GM21528 (cell line): ENCODE results near the gene ARIH1.

Experiments
- ATAC-seq: cut with Tn5 transposase; IDR thresholded peaks from one replicate; pipeline ENCODE4 v1.9.1; 2021; ENCODE audit warnings: mild to moderate bottlenecking, moderate library complexity; ENCODE audit not compliant: unreplicated experiment, low FRiP score

ARIH1 gene

DNA sequence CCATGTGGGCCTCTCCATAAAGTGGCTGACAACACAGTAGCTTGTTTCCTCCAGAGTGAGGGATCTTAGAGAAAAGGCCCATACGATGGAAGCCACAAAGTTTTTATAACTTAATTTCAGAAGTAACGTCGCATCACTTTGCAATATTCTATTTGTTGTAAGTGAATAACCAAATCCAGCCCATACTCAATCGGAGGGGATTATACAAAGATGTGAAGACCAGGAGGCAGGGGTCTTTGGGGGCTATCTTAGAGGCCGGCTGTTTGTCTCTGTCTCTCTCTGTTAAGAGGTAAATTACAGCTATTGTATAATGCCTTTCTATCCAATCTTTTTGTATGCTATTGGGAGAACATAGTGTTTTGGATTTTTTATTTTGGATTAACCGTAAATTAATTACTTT lies 9.1 kb downstream of the ARIH1 start:
- ATAC-seq, result no peak

DNA sequence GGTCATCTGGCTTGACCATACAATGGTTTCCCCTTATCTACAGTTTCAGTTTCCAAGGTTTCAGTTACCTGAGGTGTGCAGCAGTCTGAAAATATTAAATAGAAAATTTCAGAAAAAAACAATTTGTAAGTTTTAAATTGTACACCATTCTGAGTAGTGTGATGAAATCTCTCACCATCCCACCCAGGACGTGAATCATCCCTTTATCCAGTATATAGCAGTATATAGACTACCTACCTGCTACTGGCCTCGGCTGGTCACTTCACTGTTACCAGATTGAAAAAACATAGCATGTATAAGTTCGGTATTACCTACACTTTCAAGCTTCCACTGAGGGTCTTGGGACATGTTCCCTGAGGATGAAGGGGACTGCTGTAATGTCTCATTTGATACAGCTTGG lies 12.0 kb downstream of the ARIH1 start:
- no peak for ATAC-seq

DNA sequence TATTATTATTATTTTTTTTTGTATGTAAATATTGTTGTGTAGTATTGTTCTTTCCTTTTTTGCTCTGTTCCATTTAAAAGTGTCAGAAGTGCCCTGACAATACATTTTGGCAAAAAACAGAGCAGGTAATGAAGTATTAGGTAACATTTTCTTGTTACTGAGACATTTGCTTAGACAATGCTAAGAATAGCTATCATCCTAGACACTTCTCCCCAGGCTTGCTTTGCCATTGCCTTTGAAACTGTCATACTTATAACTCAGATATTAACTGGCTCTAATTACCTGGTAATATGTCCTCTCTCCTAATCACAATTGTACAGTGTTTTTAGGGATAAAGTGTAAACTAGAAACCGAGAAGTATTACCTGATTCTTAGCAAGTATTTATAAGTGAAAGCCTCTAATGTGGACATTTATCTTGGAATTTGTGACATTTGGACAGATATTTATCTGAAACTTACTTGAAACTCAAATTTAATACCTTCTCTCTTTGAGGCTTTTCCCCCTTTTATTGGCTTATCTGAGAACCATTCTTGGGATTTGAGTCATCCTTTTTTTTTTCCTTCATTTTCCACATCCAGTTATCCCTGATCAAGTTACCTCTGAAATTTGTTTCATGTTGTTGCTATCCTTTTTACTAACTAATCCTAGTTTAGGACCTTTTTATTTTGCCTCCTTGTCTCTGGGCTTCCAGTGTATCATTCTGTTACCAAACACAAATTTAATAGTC lies 13.1 kb downstream of the ARIH1 start:
- ATAC-seq, result no peak

DNA sequence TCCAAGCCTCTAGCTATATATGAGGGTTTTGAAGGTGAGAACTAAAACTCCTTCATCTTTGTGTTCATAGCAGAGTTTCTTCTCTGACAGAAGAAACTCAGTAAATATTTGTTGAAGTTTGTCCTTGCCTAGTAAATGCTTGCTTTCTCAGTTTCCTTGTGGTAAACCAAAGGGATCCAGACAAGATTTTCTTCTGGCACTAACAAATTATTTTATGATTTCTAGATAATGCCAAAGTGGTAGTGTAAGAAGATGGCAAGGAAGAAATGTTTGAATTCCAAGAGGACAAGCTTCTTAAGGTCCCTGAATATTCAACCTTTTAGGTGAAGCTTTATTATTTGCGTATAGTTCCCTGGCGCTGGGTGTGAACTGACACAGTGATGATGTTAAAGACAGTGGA lies 14.4 kb downstream of the ARIH1 start:
- ATAC-seq, result no peak

DNA sequence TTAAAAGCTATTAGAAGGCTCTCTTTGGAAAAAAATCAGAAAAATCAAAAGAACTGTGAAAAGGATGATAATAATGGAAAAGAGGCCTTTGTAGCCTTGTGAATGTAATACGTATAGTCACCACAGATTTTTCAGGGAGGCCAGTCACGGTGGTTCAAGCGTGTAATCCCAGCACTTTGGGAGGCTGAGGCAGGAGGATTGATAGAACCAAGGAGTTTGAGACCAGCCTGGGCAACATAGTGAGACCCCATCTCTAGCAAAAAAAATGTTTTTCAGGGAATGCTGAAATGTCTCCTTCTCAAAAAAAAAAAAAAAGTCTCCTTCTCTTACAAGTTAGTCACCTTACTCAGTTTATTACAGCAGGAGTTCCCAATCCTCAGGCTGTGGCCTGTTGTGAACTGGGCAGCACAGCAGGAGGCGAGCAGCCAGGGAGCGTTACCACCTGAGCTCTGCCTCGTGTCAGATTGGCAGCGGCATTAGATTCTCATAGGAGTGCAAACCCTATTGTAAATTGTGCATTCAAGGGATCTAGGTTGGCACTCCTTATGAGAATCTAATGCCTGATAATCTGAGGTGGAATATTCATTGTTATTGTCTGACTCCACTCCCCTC lies 15.9 kb downstream of the ARIH1 start:
- no peak for ATAC-seq

DNA sequence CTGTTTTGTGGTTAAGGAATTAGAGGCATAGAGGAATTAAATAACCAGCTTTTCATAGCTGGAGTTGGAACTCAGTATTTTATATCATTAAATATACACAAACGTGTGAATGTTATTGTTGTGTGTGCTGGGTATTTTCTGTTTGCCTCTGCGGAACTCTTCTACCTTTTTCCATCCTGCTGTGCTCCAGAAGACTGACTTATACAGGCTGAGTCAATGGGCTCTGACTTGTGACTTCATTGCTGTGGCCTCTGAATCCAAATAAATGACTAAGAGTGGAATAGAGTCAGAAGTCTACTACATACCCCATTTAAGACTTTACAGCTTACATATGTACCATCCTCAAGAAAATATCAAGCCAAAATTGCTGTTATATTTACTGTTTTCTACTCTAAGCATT lies 17.6 kb downstream of the ARIH1 start:
- ATAC-seq, result no peak

DNA sequence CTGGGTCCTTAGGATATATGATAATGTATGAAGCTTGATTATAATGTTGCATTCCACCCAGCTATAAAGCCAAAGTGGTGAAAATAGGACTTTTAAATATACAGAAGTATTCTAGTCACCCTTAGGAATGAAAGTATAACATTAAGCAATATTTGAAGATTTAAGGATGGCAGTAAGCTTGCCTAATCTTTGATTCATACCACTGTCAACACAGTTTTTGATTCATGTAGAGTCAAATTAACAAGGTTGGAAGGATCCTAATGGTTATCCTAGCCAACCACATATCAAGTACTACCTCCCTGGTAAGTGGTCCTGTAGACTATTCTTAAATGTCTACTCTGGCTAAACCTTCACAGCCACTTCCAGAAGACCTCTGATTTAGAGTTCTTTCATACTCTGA lies 18.6 kb downstream of the ARIH1 start:
- ATAC-seq, result no peak

DNA sequence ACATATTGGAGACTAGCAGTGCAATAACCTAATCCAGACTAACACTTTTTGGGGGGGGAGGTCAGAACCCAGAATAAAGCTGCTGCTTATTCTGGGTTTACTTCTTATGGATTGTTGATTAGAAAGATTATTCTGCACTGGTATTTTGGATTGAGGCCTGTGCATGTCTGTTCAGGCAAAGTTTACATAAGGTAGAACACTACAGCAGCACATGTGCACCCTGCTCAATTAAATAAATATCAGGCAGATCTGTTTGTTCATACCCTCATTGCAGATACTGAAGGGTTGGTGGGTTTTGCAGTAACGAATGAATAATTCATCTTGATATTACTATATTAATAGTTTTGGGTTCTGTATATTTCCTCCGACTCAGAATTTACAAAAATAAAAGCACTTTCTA lies 19.1 kb downstream of the ARIH1 start:
- ATAC-seq, result no peak

DNA sequence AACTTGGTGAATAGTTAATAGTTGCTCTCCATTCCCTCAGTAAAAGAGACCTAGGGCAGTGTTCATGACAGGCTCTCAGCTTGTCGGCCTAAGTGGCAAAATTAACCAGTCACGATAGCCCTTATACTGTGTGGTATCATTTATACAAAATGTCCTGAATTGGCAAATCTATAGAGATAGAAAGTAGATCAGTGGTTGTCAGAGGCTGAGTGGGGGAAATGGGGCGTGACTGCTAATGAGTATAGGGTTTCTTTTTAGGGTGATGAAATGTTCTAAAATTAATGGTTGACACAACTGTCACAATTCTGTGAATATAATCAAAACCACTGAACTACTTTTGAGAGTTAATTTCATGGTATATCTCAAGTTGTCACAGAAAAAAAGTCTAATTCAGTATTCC lies 20.9 kb downstream of the ARIH1 start:
- ATAC-seq, result no peak

DNA sequence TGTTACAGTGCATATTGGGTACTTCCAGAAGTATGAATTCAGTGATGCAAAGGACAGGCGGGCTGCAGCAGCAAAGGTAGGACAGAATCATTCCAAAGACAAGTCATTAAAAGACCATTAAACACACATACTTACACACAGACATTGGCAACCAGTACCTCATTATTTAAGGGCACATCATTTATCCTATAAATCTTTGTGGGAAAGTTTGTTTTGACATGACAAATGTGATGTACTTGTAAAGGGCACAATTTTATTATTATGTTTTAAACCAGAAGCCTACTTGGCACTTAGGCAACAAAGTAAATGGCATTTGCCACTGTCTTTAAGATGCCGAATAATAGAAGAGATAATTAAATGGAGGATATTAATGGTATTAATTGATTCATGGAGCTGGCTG lies 22.7 kb downstream of the ARIH1 start:
- ATAC-seq, result no peak

DNA sequence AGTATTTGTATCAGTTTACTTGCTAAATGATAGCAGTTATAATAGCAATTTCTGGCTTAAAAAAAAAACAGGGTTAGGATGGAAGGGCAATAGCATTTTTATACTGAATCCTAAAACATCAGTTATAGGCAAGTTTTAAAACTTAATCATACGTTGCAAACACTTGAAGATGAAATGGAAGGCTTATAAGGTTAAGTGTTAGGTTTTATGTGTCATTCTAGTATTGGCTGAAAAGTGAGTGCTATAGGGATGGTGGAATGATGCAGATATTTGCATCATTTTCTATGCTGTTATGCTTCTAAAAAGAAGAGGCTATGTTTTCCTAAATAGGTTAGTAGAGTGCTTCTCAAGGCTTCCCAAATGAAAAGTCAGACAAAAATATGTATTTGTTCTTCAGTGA lies 23.3 kb downstream of the ARIH1 start:
- ATAC-seq, result no peak

DNA sequence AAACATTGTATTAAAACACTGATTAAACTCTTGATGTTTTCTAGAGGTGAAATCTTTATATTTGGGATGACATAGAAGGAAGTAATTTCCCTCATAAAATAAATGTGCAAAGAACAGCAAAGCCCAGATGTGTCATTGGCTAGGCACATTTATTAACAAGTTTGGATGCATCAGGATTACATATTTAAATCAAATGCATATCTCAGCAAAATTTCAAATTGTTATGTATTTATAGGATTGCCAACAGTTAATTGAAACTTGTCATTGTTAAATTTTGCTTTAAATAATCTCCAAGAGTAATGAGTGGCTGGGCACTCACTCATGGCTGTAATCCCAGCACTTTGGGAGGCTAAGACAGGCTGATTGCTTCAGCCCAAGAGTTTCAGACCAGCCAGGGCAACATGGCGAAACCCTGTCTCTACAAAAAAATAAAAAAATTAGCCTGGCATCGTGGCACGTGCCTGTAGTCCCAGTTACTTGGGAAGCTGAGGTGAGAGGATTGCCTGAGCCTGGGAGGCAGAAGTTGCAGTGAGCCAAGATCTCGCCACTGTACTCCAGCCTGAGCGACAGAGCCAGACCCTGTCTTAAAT lies 28.2 kb downstream of the ARIH1 start:
- ATAC-seq, result no peak

DNA sequence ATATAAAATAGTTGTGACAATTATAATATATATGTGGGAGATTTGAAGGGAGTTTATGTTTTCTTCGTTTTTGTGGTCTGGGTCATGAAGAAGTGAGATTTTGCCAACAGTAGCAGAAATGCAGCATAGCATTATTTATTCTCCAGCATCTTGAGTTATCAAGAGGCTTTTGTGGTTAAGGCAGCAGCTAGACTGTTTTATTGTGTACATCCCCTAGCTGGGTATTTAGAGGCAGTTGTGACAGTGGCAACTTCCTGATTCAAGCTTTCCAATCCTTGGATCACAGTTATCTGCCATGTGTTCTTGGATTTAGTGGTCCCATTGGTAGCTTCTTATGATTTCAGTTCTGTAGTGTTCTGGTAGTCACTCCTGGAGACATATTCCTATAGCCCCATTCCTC lies 29.0 kb downstream of the ARIH1 start:
- no peak for ATAC-seq

DNA sequence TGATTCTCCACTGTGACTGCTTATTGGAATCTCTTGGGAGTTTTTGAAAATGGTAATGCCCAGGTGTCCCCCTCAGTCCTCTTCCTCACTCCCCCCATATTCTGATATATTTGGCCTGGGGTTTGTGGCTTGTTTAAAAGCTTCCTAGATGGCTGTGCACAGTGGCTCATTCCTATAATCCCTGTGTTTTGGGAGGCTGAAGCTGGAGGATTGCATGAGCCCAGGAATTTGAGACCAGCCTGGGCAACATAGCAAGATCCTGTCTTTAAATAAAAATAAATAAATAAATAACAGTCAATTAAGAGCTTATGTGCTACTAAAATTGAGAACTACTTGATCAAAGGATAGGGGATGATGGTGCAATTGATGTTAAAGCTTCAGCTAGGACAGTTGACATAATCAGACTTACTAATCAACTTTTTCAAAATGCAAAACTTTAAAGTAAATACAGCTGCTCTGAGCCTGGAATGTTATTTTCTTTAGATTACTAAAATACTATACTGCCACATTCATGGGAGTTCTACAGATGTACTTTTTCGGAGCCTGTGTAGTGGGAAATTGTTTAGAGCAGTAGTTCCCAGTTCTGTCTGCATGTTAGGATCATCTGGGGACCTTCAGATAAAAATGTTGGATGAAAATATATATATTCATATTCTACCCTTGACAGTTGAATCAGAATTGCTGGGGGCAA lies 33.4 kb downstream of the ARIH1 start:
- no peak for ATAC-seq

DNA sequence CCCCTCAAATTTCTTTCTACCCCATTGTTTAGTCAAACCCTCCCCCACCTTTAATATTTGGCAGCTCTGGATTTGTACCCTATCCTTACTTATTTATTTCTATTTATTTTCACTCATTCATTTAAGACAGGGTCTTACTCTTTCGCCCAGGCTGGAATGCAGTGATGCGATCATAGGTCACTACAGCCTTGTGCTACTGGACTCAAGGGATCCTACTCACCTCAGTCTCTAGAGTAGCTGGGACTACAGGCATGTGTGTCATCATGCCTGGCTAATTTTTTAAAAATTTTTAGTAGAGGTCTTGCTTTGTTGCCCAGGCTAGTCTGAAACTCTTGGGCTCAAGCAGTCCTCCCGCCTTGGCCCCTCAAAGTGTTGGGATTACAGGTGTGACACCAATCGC lies 35.4 kb downstream of the ARIH1 start:
- ATAC-seq, result no peak

DNA sequence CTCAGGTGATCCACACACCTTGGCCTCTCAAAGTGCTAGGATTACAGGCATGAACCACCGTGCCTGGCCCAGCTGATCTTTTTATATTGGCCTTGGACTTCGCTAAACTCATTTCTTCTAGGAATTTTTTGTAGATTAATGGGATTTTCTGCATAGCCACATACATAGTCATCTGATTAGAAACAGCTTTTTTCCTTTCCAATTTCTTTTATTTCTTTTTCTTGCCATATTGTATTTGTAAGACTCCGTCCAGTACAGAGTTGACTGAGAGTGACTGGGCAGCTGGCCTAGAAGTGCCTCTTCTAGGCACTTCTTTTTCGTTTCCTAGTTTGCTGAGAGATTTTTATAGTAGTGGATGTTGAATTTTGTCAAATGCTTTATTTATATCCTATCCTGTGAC lies 37.4 kb downstream of the ARIH1 start:
- no peak for ATAC-seq

DNA sequence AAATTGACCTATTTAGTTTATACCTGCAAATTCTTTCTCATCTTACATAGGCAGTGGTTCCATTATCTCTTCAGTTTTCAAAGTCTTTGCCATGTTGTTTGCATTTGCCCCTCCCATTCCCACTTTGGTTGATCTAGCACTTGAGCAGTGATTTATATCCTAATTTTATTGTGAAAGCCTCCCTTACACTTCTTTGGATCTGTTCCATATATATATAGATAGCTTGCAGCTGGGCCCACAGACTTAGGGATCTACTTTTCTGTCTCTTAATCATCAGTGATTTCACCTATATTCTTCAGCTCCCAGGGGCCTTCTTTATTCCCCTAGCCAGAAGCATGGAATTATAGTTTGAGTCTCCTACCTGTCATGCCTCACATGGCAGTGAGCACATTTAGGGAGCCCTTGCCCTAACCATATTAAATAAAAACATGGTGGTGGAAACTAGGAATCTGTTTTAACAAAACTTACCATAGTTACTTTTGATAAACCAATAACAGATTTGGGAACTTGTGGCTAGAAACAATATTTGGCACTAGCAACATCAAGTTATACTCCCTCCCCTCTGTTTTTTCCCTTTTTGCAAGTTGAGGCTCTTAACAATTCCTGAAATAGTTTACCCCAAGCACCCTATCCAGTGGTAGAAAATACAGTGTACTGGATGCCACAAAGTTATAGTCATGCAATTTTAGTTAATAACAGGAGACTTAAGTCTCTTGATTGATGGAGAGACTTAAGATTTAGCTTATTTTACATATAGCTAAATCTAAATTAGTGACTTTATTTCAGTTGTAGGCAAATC lies 41.7 kb downstream of the ARIH1 start:
- no peak for ATAC-seq

DNA sequence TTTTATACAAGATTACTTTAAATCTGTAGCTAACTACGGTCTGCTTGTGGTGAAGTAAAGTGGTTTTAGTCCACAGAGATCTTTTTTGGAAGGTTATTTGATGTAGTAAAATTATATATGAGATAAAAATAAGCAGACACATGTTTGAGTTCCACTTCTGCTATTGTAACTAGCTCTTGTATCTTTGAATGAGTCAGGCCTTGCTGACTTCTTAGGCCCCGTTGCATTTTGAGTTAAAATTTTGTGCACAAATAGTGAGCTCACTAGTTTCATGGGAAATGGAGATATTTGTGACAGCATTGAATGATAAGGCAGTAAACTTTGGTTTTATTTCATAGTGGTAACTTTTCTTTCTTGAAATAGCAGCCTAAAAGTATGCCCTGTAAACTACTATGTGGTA lies 42.6 kb downstream of the ARIH1 start:
- no peak for ATAC-seq

DNA sequence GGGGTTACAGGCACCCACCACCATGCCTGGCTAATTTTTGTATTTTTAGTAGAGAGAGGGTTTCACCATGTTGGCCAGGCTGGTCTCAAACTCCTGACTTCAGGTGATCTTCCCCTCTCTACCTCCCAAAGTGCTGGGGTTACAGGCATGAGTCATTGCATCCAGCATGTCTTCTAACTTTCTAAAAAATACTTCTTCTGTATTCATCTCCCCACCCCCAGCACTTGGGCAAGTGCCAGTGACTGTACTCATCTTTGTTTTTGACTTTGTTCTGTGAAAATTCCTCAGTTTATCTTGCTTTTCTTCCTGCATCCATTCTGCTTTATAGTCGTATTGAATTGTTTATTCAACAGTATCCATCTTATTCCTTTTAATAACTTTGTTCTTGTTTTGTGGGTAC lies 47.6 kb downstream of the ARIH1 start:
- ATAC-seq, result no peak

DNA sequence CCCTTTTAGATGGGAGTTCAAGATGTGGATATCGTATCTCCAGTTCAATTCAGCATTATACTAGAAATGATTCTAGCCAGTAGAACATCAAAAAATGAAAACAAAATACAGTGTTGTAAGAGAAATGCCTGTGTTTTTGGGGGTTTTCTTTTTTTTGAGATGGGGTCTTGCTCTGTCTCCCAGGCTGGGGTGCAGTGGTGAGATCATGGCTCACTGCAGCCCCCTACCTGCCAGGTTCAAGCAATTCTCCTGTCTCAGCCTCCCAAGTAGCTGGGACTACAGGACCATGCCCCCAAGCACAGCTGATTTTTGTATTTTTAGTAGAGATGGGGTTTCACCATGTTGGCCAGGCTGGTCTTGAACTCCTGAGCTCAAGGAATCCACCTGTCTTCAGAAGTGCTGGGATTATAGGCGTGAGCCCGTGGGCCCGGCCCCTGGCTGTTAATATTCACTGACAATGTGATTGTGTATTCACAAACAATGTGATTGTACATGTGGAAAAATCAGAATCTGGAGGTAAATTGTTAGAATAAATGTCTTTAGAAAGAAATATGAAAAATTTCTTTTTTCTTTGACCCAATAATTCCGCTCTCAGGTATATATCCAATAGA lies 59.0 kb downstream of the ARIH1 start:
- no peak for ATAC-seq
